GM19239 (cell line): Measurements from ENCODE around the gene GRIK4.

Experiments
- DNase-seq: peaks from one replicate; pipeline ENCODE4 v3.0.0; 2011; ENCODE audit warnings: low spot score; ENCODE audit not compliant: insufficient read length
- FAIRE-seq: peaks from 2 replicates; lab custom pipeline; 2011; peaks lifted over from hg19 to GRCh38; lab: Jason Lieb, UNC

Gene GRIK4

GRCh38 chr11:120625565-120625964 lies 114.0 kb downstream of the GRIK4 start:
- DNase-seq = no peak
- FAIRE-seq = no peak

- no peak for FAIRE-seq
- DNase-seq = no peak
Measured at GRCh38 chr11:120626791-120627190, 115.2 kb downstream of the GRIK4 start.

- no peak for DNase-seq
- FAIRE-seq = no peak
Measured at GRCh38 chr11:120627327-120628163, 116.0 kb downstream of the GRIK4 start.

- FAIRE-seq (no peak), DNase-seq (no peak)
Measured at GRCh38 chr11:120629407-120630080, 118.0 kb downstream of the GRIK4 start.

GRCh38 chr11:120630122-120630521 lies 118.6 kb downstream of the GRIK4 start:
- DNase-seq = no peak
- no peak for FAIRE-seq

- FAIRE-seq (no peak), DNase-seq (peak; percentile 51)
Measured at GRCh38 chr11:120632579-120632978, 121.0 kb downstream of the GRIK4 start.

- FAIRE-seq = no peak
- DNase-seq = no peak
Measured at GRCh38 chr11:120633616-120634393, 122.3 kb downstream of the GRIK4 start.

GRCh38 chr11:120634706-120635105 lies 123.2 kb downstream of the GRIK4 start:
- no peak for FAIRE-seq
- no peak for DNase-seq

- DNase-seq = no peak
- no peak for FAIRE-seq
Measured at GRCh38 chr11:120635136-120635810, 123.7 kb downstream of the GRIK4 start.

- FAIRE-seq (no peak), DNase-seq (no peak)
Measured at GRCh38 chr11:120637131-120637530, 125.6 kb downstream of the GRIK4 start.

GRCh38 chr11:120642196-120642894 lies 130.8 kb downstream of the GRIK4 start:
- FAIRE-seq (no peak), DNase-seq (no peak)

- DNase-seq (no peak), FAIRE-seq (no peak)
Measured at GRCh38 chr11:120643284-120643683, 131.7 kb downstream of the GRIK4 start.

- no peak for DNase-seq
- no peak for FAIRE-seq
Measured at GRCh38 chr11:120645639-120646038, 134.1 kb downstream of the GRIK4 start.

GRCh38 chr11:120646206-120646605 lies 134.7 kb downstream of the GRIK4 start:
- DNase-seq (no peak), FAIRE-seq (no peak)

GRCh38 chr11:120647681-120648080 lies 136.1 kb downstream of the GRIK4 start:
- no peak for FAIRE-seq
- no peak for DNase-seq

GRCh38 chr11:120648771-120649170 lies 137.2 kb downstream of the GRIK4 start:
- FAIRE-seq (no peak), DNase-seq (no peak)

- DNase-seq (no peak), FAIRE-seq (no peak)
Measured at GRCh38 chr11:120649316-120649715, 137.8 kb downstream of the GRIK4 start.

GRCh38 chr11:120651396-120651795 lies 139.8 kb downstream of the GRIK4 start:
- FAIRE-seq (no peak), DNase-seq (no peak)

- no peak for DNase-seq
- no peak for FAIRE-seq
Measured at GRCh38 chr11:120651836-120652235, 140.3 kb downstream of the GRIK4 start.
